H1 (cell line): ENCODE results near the gene ASCC1. TPM values are rescaled to one million over a fixed set of nuclear protein-coding genes. Genes with fewer than 3 reads are reported as not detected.

Experiments used
- ATF3 ChIP-seq: IDR thresholded peaks from 2 replicates; pipeline ENCODE4 v1.6.1; 2011; ENCODE audit warnings: low read depth, mild to moderate bottlenecking, low read length; ENCODE audit not compliant: insufficient read depth
- CBX5 ChIP-seq: fragments of 300-800, 300-1000 bp; sonication (generic); IDR thresholded peaks from 2 replicates; pipeline ENCODE4 v1.7.1; 2016; ENCODE audit warnings: antibody characterized with exemption, low read length, low read depth
- CEBPB ChIP-seq: IDR thresholded peaks from 2 replicates; pipeline ENCODE4 v1.6.1; 2012; ENCODE audit warnings: low read depth, low read length
- CHD2 ChIP-seq: IDR thresholded peaks from 2 replicates; pipeline ENCODE4 v1.6.1; 2012; ENCODE audit warnings: low read length, improper control_type of control experiment
- CHD7 ChIP-seq: fragments of 300-600 bp; sonication (generic); IDR thresholded peaks from 2 replicates; pipeline ENCODE4 v1.7.1; 2012; ENCODE audit warnings: low read length, moderate library complexity, mild to moderate bottlenecking, inconsistent platforms; ENCODE audit not compliant: insufficient replicate concordance
- CTBP2 ChIP-seq: IDR thresholded peaks from 2 replicates; pipeline ENCODE4 v1.7.0; 2011; ENCODE audit warnings: borderline replicate concordance, mild to moderate bottlenecking, moderate library complexity, mixed read lengths, low read length; ENCODE audit not compliant: insufficient read depth, insufficient read length
- GABPA ChIP-seq: IDR thresholded peaks from 2 replicates; pipeline ENCODE4 v1.6.1; 2011; ENCODE audit warnings: mild to moderate bottlenecking, low read length, moderate library complexity, borderline replicate concordance; ENCODE audit not compliant: insufficient read depth
- HDAC6 ChIP-seq: IDR thresholded peaks from one replicate; pipeline ENCODE4 v1.7.1; 2012; ENCODE audit warnings: low read depth, mild to moderate bottlenecking, inconsistent platforms, low read length, moderate library complexity
- RFX5 ChIP-seq: IDR thresholded peaks from 2 replicates; pipeline ENCODE4 v1.6.1; 2011; ENCODE audit warnings: low read depth, low read length, improper control_type of control experiment, borderline replicate concordance
- RXRA ChIP-seq: IDR thresholded peaks from 2 replicates; pipeline ENCODE4 v1.6.1; 2011; ENCODE audit warnings: low read depth, mild to moderate bottlenecking, low read length, moderate library complexity; ENCODE audit not compliant: insufficient read depth
- SIX5 ChIP-seq: IDR thresholded peaks from 2 replicates; pipeline ENCODE4 v1.6.1; 2011; ENCODE audit warnings: mild to moderate bottlenecking, low read depth, low read length
- TBP ChIP-seq: IDR thresholded peaks from 2 replicates; pipeline ENCODE4 v1.6.1; 2011; ENCODE audit warnings: low read depth, low read length, improper control_type of control experiment
- polyA plus RNA-seq, 7 experiments: library from polyadenylated mRNA; depleted of rRNA in 3 of 7; stranded (reverse) in 5 of 7; unstranded in 2 of 7; fragments of >200 nt in 5 of 7; fragments of 200-250 nt in 2 of 7; gene quantifications; 1 replicate in 5 of 7; 2 replicates in 1 of 7; 4 replicates in 1 of 7; pipeline versions ENCODE4 v1.2.1 to v1.2.3, GENCODE V29; 2011 to 2013; ENCODE audit warnings: missing spikeins in 2 of 7, mixed read lengths in 2 of 7
- total RNA-seq: library from RNA; stranded (reverse); fragmentation: NEBNext Ultra II Directional; extraction: Animal tissue kit (Norgen Biotek cat#: 25700); gene quantifications from 2 replicates; pipeline ENCODE4 v1.2.1, GENCODE V29; 2021

ASCC1 gene
- total and polyA plus RNA-seq, 2 of the 8 experiments (the other 6 are each of a cell fraction or from before 2014, with no cell fraction given) = 25.6 to 35.8 TPM

- TF ChIP-seq CHD7 (no peak), CEBPB (no peak), CBX5 (no peak), RXRA (no peak), GABPA (no peak), RFX5 (no peak), TBP (no peak), CHD2 (no peak), HDAC6 (no peak), CTBP2 (no peak), ATF3 (no peak), SIX5 (no peak)
These were observed 75.9 kb downstream of the ASCC1 start (continued) for GRCh38 chr10:72140174-72140573.
